KOPT-K1 (cell line): ENCODE measurements around the gene PCDH9.

Experiments
- H3K27ac ChIP-seq: fragments of 200-600 bp; sonication (generic); 2 replicates; pipeline ENCODE4 v1.5.1; 2016; ENCODE audit warnings: antibody characterized with exemption, mild to moderate bottlenecking, low read depth, low read length; ENCODE audit not compliant: poor library complexity, severe bottlenecking
- H3K36me3 ChIP-seq: fragments of 200-600 bp; sonication (generic); 2 replicates; pipeline ENCODE4 v1.5.1; 2017; ENCODE audit warnings: antibody characterized with exemption, mild to moderate bottlenecking, low read length, moderate library complexity; ENCODE audit not compliant: insufficient read depth
- H3K9me3 ChIP-seq: fragments of 200-600 bp; sonication (generic); 2 replicates; pipeline ENCODE4 v1.5.1; 2017; ENCODE audit warnings: antibody characterized with exemption, low read length, mild to moderate bottlenecking; ENCODE audit not compliant: insufficient read depth, poor library complexity, severe bottlenecking

Gene PCDH9

DNA sequence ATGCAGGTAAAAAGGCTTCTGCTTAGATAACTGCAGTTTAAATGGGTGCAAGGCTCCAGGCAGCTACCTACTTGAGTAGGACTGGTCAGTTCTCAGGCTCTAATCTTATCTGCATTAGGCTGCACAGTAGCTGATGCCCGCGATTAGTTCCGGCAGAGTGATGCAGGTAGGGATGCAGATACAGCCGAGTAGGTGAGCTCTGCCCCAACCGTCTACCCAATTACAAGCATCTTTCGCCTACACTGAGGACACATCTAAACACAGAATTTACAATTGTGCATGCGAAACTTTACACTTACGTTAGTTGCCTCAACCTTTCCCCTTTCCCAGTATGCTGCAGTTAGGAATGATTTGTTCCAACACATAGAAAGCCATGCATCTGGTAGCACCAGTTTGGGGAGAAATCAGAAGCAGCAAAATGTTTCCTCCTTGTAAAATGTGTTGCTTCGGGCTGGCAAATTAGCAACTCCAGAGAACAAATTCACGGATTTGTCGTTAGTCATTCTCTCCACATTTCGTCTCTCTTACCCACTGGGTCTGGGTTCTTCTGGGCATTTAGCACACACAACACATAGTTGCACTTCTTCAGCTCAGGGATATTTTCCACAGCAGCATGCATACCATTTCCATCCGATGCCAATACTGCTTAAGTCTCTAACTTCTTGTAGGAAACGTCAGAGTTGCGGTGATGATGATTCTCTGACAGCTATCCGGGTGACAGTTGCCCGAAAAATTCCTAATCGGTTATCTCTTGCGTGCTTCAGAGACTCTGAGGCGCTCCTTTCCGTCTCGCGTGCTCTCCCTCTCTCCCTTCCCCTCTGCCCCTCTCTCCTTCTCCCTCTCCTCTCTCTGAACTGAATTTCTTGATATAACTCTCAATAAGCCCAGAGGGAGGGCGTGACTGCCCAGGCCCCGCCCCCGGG, at the start of gene PCDH9:
TSS of gene PCDH9 (minus strand) at position 856 of the 923 bp plus-strand sequence. CDS start 1,896 bp downstream, outside the sequence.
- no peaks in the 10 kb centered on the region for H3K36me3 ChIP-seq
- H3K27ac ChIP-seq = peak within 1 kb of the TSS; percentile 53
- H3K9me3 ChIP-seq = no peaks in the 10 kb centered on the region

GRCh38 chr13:67278235-67278634, 48.1 kb upstream of the PCDH9 start:
- H3K27ac ChIP-seq = no peak overlapping the region
- H3K36me3 ChIP-seq = no peaks in the 10 kb centered on the region
- no peaks in the 10 kb centered on the region for H3K9me3 ChIP-seq

DNA sequence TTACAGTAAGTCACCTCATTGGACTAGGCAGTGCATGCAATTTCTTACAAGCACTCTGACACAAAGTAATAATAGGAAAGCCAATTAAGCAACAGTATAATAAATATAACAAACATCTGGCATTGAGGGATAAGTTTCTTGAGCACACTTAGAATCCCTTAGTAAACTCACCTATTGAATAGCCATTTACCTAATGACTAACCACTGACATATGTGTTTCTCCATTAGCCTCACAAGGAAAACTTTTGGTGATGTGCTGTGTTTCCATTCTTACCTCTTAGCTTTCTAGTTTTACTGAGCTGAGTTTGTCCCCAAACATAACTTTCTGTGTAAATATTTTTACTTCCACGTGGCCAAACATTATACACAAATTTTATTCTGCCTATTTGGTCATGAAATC, 47.4 kb upstream of the PCDH9 start:
- Histone ChIP-seq H3K27ac (no peak overlapping the region), H3K9me3 (no peaks in the 10 kb centered on the region), H3K36me3 (no peaks in the 10 kb centered on the region)

DNA sequence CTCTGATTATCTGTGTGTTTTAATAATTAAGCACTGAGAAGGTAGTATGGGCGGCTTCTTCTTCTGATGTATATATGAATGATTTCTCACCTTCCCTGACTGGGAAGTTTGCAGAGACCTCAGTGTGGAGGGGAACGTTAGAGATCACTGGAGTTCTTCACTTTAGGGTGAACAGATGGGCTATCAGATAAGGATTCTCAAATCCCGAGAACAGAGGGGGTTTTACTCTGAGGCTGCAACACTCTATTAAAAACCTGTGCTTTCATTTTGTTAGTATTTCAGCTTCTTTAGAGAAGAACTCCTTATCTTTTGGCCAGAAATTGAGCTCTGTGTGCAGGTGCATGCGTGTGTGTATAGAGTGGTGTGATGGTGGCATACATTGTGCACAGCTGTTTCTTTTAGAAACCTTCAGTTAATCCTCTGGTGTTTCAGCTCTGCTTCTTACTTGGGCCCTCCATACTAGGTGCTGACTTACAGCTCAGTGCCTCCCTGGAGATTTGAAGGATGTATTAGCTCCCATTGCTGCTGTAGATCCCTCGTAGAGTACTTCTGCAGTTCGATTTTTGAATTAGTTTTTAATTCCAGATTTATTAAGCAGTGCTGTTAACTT, 45.3 kb upstream of the PCDH9 start:
- Histone ChIP-seq H3K9me3 (no peaks in the 10 kb centered on the region), H3K27ac (peak overlapping the region; percentile 29), H3K36me3 (no peaks in the 10 kb centered on the region)

DNA sequence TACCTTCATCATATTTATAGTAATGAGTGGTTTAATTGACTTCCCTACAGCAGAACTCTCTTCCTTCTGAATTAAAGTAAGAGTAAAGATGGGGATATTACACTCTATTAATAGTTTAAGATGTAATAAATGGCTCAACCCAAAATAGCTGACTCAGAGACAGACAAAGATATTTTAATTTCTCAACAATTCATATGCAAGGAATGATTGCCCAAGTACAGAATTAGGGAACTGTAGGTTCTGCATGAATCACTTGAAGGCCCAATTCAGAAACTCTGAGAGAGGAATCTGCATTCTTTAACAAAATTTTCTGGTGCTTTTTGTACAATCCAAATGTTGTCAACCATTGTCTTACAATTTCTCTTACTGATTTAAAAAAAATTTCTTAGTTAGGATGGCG, 42.9 kb upstream of the PCDH9 start:
- Histone ChIP-seq H3K36me3 (no peaks in the 10 kb centered on the region), H3K9me3 (no peaks in the 10 kb centered on the region), H3K27ac (no peak overlapping the region)

- Histone ChIP-seq H3K36me3 (no peaks in the 10 kb centered on the region), H3K27ac (no peak overlapping the region), H3K9me3 (no peaks in the 10 kb centered on the region)
Observed at GRCh38 chr13:67267136-67267535, 37.0 kb upstream of the PCDH9 start.

- H3K27ac ChIP-seq = no peak overlapping the region
- no peaks in the 10 kb centered on the region for H3K36me3 ChIP-seq
- no peaks in the 10 kb centered on the region for H3K9me3 ChIP-seq
Observed at GRCh38 chr13:67259208-67259607, 29.1 kb upstream of the PCDH9 start.

DNA sequence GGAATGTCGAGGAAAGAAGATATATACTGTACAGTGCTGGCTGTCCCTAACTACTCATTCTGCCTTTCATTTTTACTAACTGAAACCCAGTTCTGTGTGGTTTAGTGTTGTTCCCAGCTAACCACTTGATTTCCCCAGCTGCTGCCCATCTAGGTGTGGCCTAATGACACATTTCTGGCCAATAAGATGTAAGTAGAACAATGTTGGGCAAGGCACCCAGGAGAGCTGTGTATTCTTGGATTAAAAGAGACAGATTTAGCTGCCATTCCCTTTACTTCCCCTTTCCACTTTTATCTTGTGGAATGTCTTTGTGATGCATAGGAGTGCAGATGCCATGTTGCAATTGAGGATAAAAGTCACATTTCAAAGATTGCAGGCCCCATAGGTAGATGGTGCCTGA, 28.3 kb upstream of the PCDH9 start:
- Histone ChIP-seq H3K36me3 (no peaks in the 10 kb centered on the region), H3K9me3 (no peaks in the 10 kb centered on the region), H3K27ac (no peak overlapping the region)

GRCh38 chr13:67238861-67239260, 8.7 kb upstream of the PCDH9 start:
- H3K9me3 ChIP-seq = no peaks in the 10 kb centered on the region
- H3K27ac ChIP-seq = no peak overlapping the region
- no peaks in the 10 kb centered on the region for H3K36me3 ChIP-seq

GRCh38 chr13:67238277-67238859, 8.2 kb upstream of the PCDH9 start:
- Histone ChIP-seq H3K9me3 (no peaks in the 10 kb centered on the region), H3K36me3 (no peaks in the 10 kb centered on the region), H3K27ac (no peak overlapping the region)

- no peaks in the 10 kb centered on the region for H3K9me3 ChIP-seq
- H3K27ac ChIP-seq = no peak overlapping the region
- H3K36me3 ChIP-seq = no peaks in the 10 kb centered on the region
Observed at GRCh38 chr13:67235265-67235664, 5.1 kb upstream of the PCDH9 start.

GRCh38 chr13:67232384-67232783, 2.2 kb upstream of the PCDH9 start:
- no peaks in the 10 kb centered on the region for H3K36me3 ChIP-seq
- H3K27ac ChIP-seq = no peak overlapping the region
- H3K9me3 ChIP-seq = no peaks in the 10 kb centered on the region

DNA sequence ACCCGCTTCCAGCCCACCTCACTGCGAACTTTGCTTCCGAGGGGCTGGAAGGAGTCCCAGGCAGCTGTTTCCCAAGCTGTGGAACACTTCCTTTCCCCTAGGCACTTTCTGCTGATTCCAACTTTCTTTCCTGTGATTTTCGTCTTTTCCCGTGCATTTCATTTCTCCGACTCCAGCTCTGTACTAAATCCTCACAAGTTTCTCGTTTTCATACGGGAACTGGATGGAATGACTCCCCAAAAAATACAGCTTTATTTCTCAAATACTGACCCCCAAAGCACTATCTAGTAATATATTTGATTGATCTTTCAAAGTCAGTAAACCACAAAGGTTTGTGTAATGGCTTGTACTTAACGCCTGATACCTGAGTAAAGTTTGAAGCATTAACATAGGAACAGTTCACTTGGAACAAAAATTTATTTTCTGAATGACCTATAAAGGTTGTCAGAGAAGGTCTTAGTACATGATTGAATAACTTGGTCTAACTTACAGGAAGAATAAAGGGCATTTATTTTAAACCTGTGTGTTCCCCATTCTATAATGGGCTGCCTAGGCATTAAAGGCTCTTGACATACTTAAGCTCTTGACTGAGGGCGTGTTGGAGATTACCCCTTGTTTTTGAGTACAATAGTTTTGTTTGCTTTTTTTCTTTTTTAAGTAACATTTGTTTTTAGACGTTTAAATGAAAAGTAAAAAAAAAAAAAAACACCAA, 1.3 kb upstream of the PCDH9 start:
- Histone ChIP-seq H3K9me3 (no peaks in the 10 kb centered on the region), H3K36me3 (no peaks in the 10 kb centered on the region), H3K27ac (peak overlapping the region; percentile 53)

DNA sequence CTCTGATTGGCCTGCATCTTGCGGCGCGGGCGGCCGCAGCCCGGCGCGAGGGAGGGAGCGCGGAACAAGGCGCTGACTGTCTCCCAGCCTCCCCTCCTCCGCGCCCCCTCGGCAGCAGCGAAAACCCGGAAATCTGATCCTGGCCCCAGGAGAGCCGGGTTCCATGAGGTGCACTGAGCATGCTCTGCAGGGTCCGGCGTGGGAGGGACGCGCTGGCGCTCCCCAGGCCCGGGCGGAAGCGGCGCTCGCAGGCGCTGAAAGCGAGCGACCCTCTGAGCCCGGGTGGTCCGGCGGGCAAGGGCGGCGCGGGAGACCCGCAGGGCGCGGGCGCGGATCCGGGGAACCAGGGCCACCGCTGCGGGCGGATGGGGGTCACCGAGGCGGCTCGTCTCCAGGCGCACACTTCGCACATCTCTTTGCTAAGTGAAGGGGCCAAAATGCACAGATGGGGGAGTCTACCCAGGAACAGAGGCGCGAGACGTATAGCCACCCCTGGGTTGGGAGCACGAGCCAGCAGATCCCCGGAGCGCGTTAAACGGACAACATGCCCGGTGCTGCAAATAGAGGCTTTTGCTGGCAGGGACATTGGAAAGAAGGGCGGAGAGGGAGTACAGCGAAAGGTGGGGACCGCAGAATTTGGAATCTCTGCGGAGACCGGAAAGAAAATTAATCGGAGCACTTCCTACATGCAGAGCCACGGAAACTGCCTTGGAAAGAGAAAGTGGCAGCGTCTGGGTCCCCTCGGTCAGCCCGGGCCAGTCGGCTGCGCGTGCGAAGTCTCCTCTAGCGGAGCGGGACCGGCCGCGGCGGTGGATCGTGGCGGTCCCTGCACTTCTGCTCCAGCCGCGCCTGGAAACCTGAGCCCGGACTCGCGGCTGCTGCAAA, 510 bp upstream of the PCDH9 start:
- Histone ChIP-seq H3K9me3 (no peaks in the 10 kb centered on the region), H3K36me3 (no peaks in the 10 kb centered on the region), H3K27ac (peak overlapping the region; percentile 53)
